HepG2 (cell line): ENCODE results near the gene MEF2A.

ENCODE experiments used
- ELF1 ChIP-seq: sonication (generic); formaldehyde crosslinking; IDR thresholded peaks from 2 replicates; pipeline ENCODE4 v1.4.0; 2020; ENCODE audit warnings: missing genetic modification reagents
- ZNF256 ChIP-seq: sonication (generic); formaldehyde crosslinking; conservative IDR thresholded peaks from 2 replicates; pipeline ENCODE4 v1.4.0; 2020; ENCODE audit warnings: missing genetic modification reagents
- ZNF674 ChIP-seq: sonication (generic); formaldehyde crosslinking; IDR thresholded peaks from 2 replicates; pipeline ENCODE4 v1.5.0; 2020; ENCODE audit warnings: low read depth, mild to moderate bottlenecking, missing genetic modification reagents
- ZNF839 ChIP-seq: sonication (generic); formaldehyde crosslinking; IDR thresholded peaks from 2 replicates; pipeline ENCODE4 v1.4.0; 2020; ENCODE audit warnings: missing genetic modification reagents, mild to moderate bottlenecking, borderline replicate concordance

- no peak for TF ChIP-seq ZNF256
- TF ChIP-seq ZNF839 (CRISPR knock-in tag) = no peak
- TF ChIP-seq ELF1 = no peak
- no peak for TF ChIP-seq ZNF674
These were observed 165.7 kb downstream of the MEF2A start for GRCh38 chr15:99731336-99732123.
